ENCODE results near the gene SORCS2. TPM values are rescaled to one million over a fixed set of nuclear protein-coding genes. Genes with fewer than 3 reads are reported as not detected.

The SORCS2 gene
- total and polyA plus RNA-seq, 2 of the 13 experiments (the other 11 are each of a cell fraction or from before 2014, with no cell fraction given): 0.82 to 1.0 TPM

DNA sequence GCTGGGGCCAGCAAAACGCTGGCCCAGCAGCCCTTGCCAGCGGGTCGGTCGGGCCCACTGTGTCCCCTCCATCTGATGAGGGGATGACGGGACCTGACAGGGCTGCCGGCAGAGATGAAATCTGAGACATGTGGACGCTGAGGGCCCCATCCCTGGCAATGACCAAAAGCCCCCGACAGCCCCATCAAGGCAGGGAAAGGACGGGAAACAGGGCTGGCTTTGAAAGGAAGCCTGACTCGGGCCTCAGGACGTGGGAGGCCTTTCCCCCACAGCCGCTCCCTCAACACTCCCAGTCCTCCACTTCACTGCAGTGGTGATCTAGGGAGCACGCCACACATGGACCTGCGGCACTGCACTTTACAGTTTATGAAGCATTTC, 544.9 kb downstream of the SORCS2 start:
- Histone ChIP-seq H3K4me2 (ENCODE audit: low read depth, low read length) (no peak overlapping the region), H3K4me3 (replicated peaks in 1 of 3; ENCODE audit: insufficient read depth in 1 of 3, low read depth in 2 of 3, low read length in 3 of 3) (no peak overlapping the region), H3K27ac (ENCODE audit: extremely low read length, insufficient read depth, low read length) (no peak overlapping the region), H2AFZ (ENCODE audit: low read length) (no peak overlapping the region), H3K79me2 (ENCODE audit: insufficient read depth, low read length) (no peaks in the 10 kb centered on the region), H3K9ac (ENCODE audit: insufficient read depth, low read depth, low read length) (no peak overlapping the region), H3K36me3 (replicated peaks in 1 of 2; ENCODE audit: control insufficient read depth in 1 of 2, insufficient read depth in 2 of 2, low read length in 2 of 2) (no peaks in the 10 kb centered on the region), H3K9me3 (ENCODE audit: low read length) (no peaks in the 10 kb centered on the region), H4K20me1 (ENCODE audit: insufficient read depth, low read length) (no peaks in the 10 kb centered on the region), H3K4me1 (ENCODE audit: insufficient read depth, low read length) (no peaks in the 10 kb centered on the region), H3K27me3 (ENCODE audit: control insufficient read depth in 1 of 2, insufficient read depth in 2 of 2, low read length in 2 of 2) (no peaks in the 10 kb centered on the region)
- DNase-seq (ENCODE audit: low spot score) (no peak), FAIRE-seq (no peak), ATAC-seq (no peak)
- BruUV-seq (replicated peaks): no TSS peak
- CTCF ChIA-PET (ENCODE audit: low intra/inter-chr PET ratio, low total read pairs): no interaction called here
- in situ Hi-C loops (cut with HindIII; ENCODE audit: extremely low pct_ligation_motif_present, low pct_unique_long_range_greater_than_20kb): no loop called here
- POLR2A ChIA-PET: no interaction called here
- intact Hi-C loops (cut with micrococcal nuclease; ENCODE audit: unreplicated experiment): no loop called here
- 84% methylated on average over 11 of the region's 14 CpGs for WGBS (ENCODE audit: low lambda C conversion rate)
- TF ChIP-seq, protein P1, sequence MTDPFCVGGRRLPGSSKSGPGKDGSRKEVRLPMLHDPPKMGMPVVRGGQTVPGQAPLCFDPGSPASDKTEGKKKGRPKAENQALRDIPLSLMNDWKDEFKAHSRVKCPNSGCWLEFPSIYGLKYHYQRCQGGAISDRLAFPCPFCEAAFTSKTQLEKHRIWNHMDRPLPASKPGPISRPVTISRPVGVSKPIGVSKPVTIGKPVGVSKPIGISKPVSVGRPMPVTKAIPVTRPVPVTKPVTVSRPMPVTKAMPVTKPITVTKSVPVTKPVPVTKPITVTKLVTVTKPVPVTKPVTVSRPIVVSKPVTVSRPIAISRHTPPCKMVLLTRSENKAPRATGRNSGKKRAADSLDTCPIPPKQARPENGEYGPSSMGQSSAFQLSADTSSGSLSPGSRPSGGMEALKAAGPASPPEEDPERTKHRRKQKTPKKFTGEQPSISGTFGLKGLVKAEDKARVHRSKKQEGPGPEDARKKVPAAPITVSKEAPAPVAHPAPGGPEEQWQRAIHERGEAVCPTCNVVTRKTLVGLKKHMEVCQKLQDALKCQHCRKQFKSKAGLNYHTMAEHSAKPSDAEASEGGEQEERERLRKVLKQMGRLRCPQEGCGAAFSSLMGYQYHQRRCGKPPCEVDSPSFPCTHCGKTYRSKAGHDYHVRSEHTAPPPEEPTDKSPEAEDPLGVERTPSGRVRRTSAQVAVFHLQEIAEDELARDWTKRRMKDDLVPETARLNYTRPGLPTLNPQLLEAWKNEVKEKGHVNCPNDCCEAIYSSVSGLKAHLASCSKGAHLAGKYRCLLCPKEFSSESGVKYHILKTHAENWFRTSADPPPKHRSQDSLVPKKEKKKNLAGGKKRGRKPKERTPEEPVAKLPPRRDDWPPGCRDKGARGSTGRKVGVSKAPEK (CRISPR knock-in tag; IDR thresholded peaks at IDR 0.05; ENCODE audit: borderline replicate concordance): no peak
- TF ChIP-seq RXRB (CRISPR knock-in tag; IDR thresholded peaks at IDR 0.05; ENCODE audit: borderline replicate concordance) (no peak), NR2C2 (CRISPR knock-in tag; IDR thresholded peaks at IDR 0.05; ENCODE audit: borderline replicate concordance) (no peak), ZFY (CRISPR knock-in tag; IDR thresholded peaks at IDR 0.05) (no peak)
- TF ChIP-seq, protein P2, sequence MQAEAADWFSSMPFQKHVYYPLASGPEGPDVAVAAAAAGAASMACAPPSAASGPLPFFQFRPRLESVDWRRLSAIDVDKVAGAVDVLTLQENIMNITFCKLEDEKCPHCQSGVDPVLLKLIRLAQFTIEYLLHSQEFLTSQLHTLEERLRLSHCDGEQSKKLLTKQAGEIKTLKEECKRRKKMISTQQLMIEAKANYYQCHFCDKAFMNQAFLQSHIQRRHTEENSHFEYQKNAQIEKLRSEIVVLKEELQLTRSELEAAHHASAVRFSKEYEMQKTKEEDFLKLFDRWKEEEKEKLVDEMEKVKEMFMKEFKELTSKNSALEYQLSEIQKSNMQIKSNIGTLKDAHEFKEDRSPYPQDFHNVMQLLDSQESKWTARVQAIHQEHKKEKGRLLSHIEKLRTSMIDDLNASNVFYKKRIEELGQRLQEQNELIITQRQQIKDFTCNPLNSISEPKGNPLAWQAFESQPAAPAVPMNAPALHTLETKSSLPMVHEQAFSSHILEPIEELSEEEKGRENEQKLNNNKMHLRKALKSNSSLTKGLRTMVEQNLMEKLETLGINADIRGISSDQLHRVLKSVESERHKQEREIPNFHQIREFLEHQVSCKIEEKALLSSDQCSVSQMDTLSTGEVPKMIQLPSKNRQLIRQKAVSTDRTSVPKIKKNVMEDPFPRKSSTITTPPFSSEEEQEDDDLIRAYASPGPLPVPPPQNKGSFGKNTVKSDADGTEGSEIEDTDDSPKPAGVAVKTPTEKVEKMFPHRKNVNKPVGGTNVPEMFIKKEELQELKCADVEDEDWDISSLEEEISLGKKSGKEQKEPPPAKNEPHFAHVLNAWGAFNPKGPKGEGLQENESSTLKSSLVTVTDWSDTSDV (CRISPR knock-in tag; IDR thresholded peaks at IDR 0.05): no peak
- TF ChIP-seq, protein P3, sequence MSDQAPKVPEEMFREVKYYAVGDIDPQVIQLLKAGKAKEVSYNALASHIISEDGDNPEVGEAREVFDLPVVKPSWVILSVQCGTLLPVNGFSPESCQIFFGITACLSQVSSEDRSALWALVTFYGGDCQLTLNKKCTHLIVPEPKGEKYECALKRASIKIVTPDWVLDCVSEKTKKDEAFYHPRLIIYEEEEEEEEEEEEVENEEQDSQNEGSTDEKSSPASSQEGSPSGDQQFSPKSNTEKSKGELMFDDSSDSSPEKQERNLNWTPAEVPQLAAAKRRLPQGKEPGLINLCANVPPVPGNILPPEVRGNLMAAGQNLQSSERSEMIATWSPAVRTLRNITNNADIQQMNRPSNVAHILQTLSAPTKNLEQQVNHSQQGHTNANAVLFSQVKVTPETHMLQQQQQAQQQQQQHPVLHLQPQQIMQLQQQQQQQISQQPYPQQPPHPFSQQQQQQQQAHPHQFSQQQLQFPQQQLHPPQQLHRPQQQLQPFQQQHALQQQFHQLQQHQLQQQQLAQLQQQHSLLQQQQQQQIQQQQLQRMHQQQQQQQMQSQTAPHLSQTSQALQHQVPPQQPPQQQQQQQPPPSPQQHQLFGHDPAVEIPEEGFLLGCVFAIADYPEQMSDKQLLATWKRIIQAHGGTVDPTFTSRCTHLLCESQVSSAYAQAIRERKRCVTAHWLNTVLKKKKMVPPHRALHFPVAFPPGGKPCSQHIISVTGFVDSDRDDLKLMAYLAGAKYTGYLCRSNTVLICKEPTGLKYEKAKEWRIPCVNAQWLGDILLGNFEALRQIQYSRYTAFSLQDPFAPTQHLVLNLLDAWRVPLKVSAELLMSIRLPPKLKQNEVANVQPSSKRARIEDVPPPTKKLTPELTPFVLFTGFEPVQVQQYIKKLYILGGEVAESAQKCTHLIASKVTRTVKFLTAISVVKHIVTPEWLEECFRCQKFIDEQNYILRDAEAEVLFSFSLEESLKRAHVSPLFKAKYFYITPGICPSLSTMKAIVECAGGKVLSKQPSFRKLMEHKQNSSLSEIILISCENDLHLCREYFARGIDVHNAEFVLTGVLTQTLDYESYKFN (CRISPR knock-in tag; conservative IDR thresholded peaks at IDR 0.05): no peak
- TF ChIP-seq, protein P4, sequence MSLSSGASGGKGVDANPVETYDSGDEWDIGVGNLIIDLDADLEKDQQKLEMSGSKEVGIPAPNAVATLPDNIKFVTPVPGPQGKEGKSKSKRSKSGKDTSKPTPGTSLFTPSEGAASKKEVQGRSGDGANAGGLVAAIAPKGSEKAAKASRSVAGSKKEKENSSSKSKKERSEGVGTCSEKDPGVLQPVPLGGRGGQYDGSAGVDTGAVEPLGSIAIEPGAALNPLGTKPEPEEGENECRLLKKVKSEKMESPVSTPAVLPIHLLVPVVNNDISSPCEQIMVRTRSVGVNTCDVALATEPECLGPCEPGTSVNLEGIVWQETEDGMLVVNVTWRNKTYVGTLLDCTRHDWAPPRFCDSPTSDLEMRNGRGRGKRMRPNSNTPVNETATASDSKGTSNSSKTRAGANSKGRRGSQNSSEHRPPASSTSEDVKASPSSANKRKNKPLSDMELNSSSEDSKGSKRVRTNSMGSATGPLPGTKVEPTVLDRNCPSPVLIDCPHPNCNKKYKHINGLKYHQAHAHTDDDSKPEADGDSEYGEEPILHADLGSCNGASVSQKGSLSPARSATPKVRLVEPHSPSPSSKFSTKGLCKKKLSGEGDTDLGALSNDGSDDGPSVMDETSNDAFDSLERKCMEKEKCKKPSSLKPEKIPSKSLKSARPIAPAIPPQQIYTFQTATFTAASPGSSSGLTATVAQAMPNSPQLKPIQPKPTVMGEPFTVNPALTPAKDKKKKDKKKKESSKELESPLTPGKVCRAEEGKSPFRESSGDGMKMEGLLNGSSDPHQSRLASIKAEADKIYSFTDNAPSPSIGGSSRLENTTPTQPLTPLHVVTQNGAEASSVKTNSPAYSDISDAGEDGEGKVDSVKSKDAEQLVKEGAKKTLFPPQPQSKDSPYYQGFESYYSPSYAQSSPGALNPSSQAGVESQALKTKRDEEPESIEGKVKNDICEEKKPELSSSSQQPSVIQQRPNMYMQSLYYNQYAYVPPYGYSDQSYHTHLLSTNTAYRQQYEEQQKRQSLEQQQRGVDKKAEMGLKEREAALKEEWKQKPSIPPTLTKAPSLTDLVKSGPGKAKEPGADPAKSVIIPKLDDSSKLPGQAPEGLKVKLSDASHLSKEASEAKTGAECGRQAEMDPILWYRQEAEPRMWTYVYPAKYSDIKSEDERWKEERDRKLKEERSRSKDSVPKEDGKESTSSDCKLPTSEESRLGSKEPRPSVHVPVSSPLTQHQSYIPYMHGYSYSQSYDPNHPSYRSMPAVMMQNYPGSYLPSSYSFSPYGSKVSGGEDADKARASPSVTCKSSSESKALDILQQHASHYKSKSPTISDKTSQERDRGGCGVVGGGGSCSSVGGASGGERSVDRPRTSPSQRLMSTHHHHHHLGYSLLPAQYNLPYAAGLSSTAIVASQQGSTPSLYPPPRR (CRISPR knock-in tag; IDR thresholded peaks at IDR 0.05; ENCODE audit: borderline replicate concordance): no peak
